CD4-positive, CD25-positive, alpha-beta regulatory T cell (primary cell): ENCODE data around the gene ZNF331. TPM values are rescaled to one million over a fixed set of nuclear protein-coding genes. Genes with fewer than 3 reads are reported as not detected.
"Not testable (repeated sequence)": the region's sequence is repeated elsewhere in the genome, so short reads cannot be mapped to it uniquely, and the experiment has no call there.

Source experiments
- ATAC-seq, 2 donors: fragments of 150-1000 bp; cut with Tn5 transposase; one replicate each; pipeline ENCODE4 v1.10.0; 2021; ENCODE audit warnings: low read depth in 2 of 2, moderate number of reproducible peaks in 2 of 2, moderate library complexity in 1 of 2
- DNase-seq, 3 donors: peaks; one replicate each; pipeline versions ENCODE4 v3.0.0 to v3.0.0-alpha.2; 2012 to 2022; ENCODE audit warnings: mixed read lengths in 1 of 3
- H3K27ac ChIP-seq: one replicate; pipeline ENCODE4 v1.7.0; 2013; ENCODE audit warnings: mild to moderate bottlenecking, low read length; ENCODE audit not compliant: insufficient read depth, poor library complexity, severe bottlenecking
- H3K27me3 ChIP-seq: one replicate; pipeline ENCODE4 v1.7.0; 2013; ENCODE audit warnings: low read length; ENCODE audit not compliant: control insufficient read depth, insufficient read depth
- H3K36me3 ChIP-seq: one replicate; pipeline ENCODE4 v1.7.0; 2013; ENCODE audit warnings: mild to moderate bottlenecking, low read length, moderate library complexity; ENCODE audit not compliant: control insufficient read depth, insufficient read depth
- H3K4me1 ChIP-seq: 2 replicates; pipeline ENCODE4 v1.7.0; 2013; ENCODE audit warnings: mild to moderate bottlenecking, low read length; ENCODE audit not compliant: insufficient read depth, control insufficient read depth, poor library complexity, severe bottlenecking
- H3K4me3 ChIP-seq: one replicate; pipeline ENCODE4 v1.7.0; 2013; ENCODE audit warnings: low read depth, mild to moderate bottlenecking, low read length, moderate library complexity
- H3K9me3 ChIP-seq, 2 experiments: 1 replicate in 1 of 2; 2 replicates in 1 of 2; pipeline ENCODE4 v1.7.0; 2013; ENCODE audit warnings: low read length in 2 of 2, mild to moderate bottlenecking in 1 of 2, moderate library complexity in 1 of 2; ENCODE audit not compliant: control insufficient read depth in 2 of 2
- H3K27ac Mint-ChIP-seq, 3 donors: one replicate each; pipeline ENCODE4 v1.8.0; 2020 to 2022; ENCODE audit warnings: mild to moderate bottlenecking in 3 of 3, mixed read lengths in 3 of 3, moderate library complexity in 2 of 3
- H3K27me3 Mint-ChIP-seq: one replicate; pipeline ENCODE4 v1.8.0; 2022; ENCODE audit warnings: mild to moderate bottlenecking, mixed read lengths
- H3K36me3 Mint-ChIP-seq: one replicate; pipeline ENCODE4 v1.8.0; 2020; ENCODE audit warnings: mixed read lengths
- H3K4me1 Mint-ChIP-seq, 4 donors: one replicate each; pipeline ENCODE4 v1.8.0; 2020 to 2022; ENCODE audit warnings: mixed read lengths in 4 of 4, mild to moderate bottlenecking in 1 of 4
- H3K4me3 Mint-ChIP-seq, 4 donors: one replicate each; pipeline ENCODE4 v1.8.0; 2020 to 2022; ENCODE audit warnings: mild to moderate bottlenecking in 4 of 4, mixed read lengths in 4 of 4, moderate library complexity in 3 of 4
- H3K9me3 Mint-ChIP-seq, 7 donors: one replicate each; pipeline ENCODE4 v1.8.0; 2020 to 2022; ENCODE audit warnings: mixed read lengths in 7 of 7, mild to moderate bottlenecking in 3 of 7, moderate library complexity in 2 of 7
- polyA plus RNA-seq, 4 donors: library from polyadenylated mRNA; unstranded; fragments of 300-500 nt; fragmentation: Illumina TruSeq; gene quantifications; one replicate each; pipeline ENCODE4 v1.2.3, GENCODE V29; 2021
- total RNA-seq: library from RNA; stranded (reverse); gene quantifications from one replicate; pipeline ENCODE4 v1.2.3, GENCODE V29; 2022

The ZNF331 gene
- total and polyA plus RNA-seq, 5 donors from 2014 or later, result 27.9 to 504 (median 38.8) TPM

DNA sequence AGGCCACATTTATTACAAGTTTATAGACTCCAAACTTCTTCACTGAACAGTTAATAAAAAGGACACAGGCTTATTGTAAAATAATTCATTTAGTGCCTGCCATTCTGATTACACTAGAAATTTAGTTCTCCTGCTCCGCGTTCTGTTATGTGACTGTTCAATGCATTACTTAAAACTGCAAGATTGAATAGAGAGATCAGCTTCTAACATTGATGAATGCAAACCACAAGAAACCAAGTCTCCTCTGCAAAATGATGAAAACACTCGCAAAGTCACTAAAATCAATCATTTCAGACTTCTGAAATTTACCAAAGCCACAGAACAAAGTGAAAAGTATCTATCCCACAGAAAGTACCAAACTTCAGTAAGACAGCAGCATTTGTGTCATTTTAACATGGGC is 22.9 kb upstream of the ZNF331 start:
- not testable (repeated sequence) for ATAC-seq, DNase-seq, H3K4me3 Mint-ChIP-seq, H3K27ac ChIP-seq, H3K27me3 ChIP-seq, H3K27me3 Mint-ChIP-seq, H3K4me1 Mint-ChIP-seq, H3K36me3 Mint-ChIP-seq, H3K4me3 ChIP-seq, H3K36me3 ChIP-seq, H3K9me3 ChIP-seq, H3K27ac Mint-ChIP-seq, H3K4me1 ChIP-seq
- peaks cover 0 to 19% (median 5%) of the 10 kb centered on the region in 7 donors for H3K9me3 Mint-ChIP-seq

DNA sequence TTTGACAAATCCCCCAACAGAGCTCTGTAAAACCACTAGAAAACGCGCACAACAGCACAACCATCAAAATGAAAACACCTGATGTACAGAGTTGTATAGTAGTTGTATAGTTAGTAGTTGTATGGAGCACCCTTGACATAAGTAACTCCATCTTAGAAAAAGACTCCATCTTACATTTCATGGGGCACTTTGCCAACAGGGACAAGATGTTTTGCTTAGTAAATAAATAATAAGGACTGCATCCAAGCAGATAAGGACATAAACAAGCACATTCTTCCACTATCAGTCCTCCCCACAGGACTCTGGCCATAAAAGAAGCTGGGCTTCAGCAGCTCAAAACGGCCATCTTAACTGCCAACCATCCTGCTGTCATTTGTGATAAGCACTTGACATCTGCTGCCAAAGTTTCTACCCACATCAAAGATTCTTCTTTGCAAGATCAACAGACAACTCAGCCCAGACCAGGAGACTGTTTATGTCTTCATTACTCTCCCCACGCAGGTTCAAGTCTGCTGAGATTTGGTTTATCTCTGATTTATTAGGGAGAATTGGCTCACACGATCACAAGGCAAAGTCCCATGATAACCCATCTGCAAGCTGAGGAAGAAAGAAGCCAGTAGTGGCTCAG is 20.7 kb upstream of the ZNF331 start:
- H3K4me3 ChIP-seq, result no peak overlapping the region

DNA sequence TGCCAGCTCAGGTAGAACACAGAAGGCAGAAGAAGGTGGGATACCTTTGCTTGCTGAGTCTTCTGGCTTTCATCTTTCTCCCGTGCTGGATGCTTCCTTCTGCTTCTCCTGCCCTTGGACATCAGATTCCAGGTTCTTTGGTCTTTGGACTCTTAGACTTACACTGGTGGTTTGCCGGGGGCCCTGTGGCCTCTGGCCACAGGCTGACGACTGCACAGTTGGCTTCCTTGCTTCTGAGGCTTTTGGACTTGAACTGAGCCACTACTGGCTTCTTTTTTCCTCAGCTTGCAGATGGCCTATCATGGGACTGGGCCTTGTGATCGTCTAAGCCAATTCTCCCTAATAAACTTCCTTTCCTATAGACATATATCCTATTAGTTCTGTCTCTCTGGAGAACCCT is 19.8 kb upstream of the ZNF331 start:
- DNase-seq (no peak), ATAC-seq (no peak)
- H3K4me1 Mint-ChIP-seq, result peaks cover 7 to 21% (median 11%) of the 10 kb centered on the region in 4 donors
- Histone ChIP-seq H3K9me3 (no peaks in the 10 kb centered on the region), H3K4me1 (peaks cover 18% of the 10 kb centered on the region), H3K4me3 (no peak overlapping the region), H3K27ac (no peak overlapping the region), H3K36me3 (no peaks in the 10 kb centered on the region), H3K27me3 (no peaks in the 10 kb centered on the region)
- no peak overlapping the region for H3K27ac Mint-ChIP-seq
- H3K36me3 Mint-ChIP-seq, result peaks cover 5% of the 10 kb centered on the region
- no peak overlapping the region for H3K4me3 Mint-ChIP-seq
- peaks cover 8% of the 10 kb centered on the region for H3K27me3 Mint-ChIP-seq
- peaks cover 0 to 19% (median 5%) of the 10 kb centered on the region in 7 donors for H3K9me3 Mint-ChIP-seq

More for the DNA sequence above, 20.7 kb upstream of the ZNF331 start:
- no peaks in the 10 kb centered on the region for H3K27me3 ChIP-seq
- H3K36me3 ChIP-seq, result no peaks in the 10 kb centered on the region
- no peaks in the 10 kb centered on the region for H3K9me3 ChIP-seq
- H3K27me3 Mint-ChIP-seq, result peaks cover 8% of the 10 kb centered on the region
- H3K27ac Mint-ChIP-seq, result no peak overlapping the region
- H3K27ac ChIP-seq, result no peak overlapping the region
- DNase-seq (no peak), ATAC-seq (no peak)
- peaks cover 5% of the 10 kb centered on the region for H3K36me3 Mint-ChIP-seq
- H3K9me3 Mint-ChIP-seq, result peaks cover 0 to 19% (median 5%) of the 10 kb centered on the region in 7 donors
- H3K4me3 Mint-ChIP-seq, result no peak overlapping the region
- peaks cover 18% of the 10 kb centered on the region for H3K4me1 ChIP-seq
- peaks cover 7 to 18% (median 9%) of the 10 kb centered on the region in 4 donors for H3K4me1 Mint-ChIP-seq

DNA sequence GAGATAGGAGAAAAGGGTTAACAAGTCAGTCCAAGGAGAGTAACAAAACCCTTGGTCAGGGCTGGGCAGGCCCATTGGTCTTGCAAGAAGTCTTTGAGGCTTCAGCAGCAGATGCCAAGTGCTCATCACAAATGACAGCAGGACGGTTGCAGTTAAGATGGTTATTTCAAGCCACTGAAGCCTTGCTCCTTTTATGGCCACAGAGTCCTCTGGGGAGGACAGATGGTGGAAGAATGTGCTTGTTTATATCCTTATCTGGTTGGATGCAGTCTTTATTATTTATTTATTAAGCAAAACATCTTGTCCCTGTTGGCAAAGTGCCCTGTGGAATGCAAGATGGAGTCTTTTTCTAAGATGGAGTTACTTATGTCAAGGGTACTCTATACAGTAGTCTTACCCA is 19.2 kb upstream of the ZNF331 start:
- H3K27ac Mint-ChIP-seq, result no peak overlapping the region
- H3K36me3 ChIP-seq, result no peaks in the 10 kb centered on the region
- H3K4me3 Mint-ChIP-seq, result peak overlapping the region; percentile 52 to 96 (median 66)
- peaks cover 18% of the 10 kb centered on the region for H3K4me1 ChIP-seq
- peaks cover 0 to 19% (median 5%) of the 10 kb centered on the region in 7 donors for H3K9me3 Mint-ChIP-seq
- ATAC-seq (no peak), DNase-seq (no peak)
- H3K4me3 ChIP-seq, result no peak overlapping the region
- peaks cover 7 to 21% (median 14%) of the 10 kb centered on the region in 4 donors for H3K4me1 Mint-ChIP-seq
- H3K9me3 ChIP-seq, result no peaks in the 10 kb centered on the region
- peaks cover 8% of the 10 kb centered on the region for H3K27me3 Mint-ChIP-seq
- H3K27ac ChIP-seq, result no peak overlapping the region
- H3K27me3 ChIP-seq, result no peaks in the 10 kb centered on the region
- H3K36me3 Mint-ChIP-seq, result peaks cover 9% of the 10 kb centered on the region

DNA sequence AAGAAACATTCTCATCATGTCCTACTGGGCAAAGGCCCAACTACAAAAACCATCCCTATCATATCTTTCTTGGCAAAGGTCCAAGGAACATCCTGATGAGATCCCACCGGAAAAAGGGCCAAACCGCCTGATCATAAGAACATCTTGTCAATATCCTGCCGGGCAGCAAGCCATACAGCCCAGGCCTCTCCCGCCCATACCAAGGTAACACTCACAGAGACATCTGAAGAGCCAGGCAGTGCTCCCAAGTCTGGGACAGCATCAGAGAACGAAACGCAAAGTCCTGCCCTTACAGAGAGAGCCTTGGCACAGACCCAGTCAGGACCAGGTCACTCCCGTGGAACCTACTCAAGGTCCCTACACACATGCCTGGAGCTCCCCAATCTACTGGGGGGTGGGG is 18.5 kb upstream of the ZNF331 start:
- H3K4me1 ChIP-seq, result peaks cover 18% of the 10 kb centered on the region
- H3K27me3 Mint-ChIP-seq, result peaks cover 8% of the 10 kb centered on the region
- H3K9me3 Mint-ChIP-seq, result peaks cover 0 to 19% (median 5%) of the 10 kb centered on the region in 7 donors
- peak overlapping the region in 3 of 4 donors; percentile 41 to 96 (median 52) for H3K4me3 Mint-ChIP-seq
- H3K36me3 Mint-ChIP-seq, result peaks cover 14% of the 10 kb centered on the region
- H3K27ac Mint-ChIP-seq, result no peak overlapping the region
- no peaks in the 10 kb centered on the region for H3K27me3 ChIP-seq
- H3K4me3 ChIP-seq, result no peak overlapping the region
- no peaks in the 10 kb centered on the region for H3K9me3 ChIP-seq
- H3K36me3 ChIP-seq, result no peaks in the 10 kb centered on the region
- peaks cover 7 to 23% (median 15%) of the 10 kb centered on the region in 4 donors for H3K4me1 Mint-ChIP-seq
- no peak overlapping the region for H3K27ac ChIP-seq
- DNase-seq (no peak), ATAC-seq (no peak)

DNA sequence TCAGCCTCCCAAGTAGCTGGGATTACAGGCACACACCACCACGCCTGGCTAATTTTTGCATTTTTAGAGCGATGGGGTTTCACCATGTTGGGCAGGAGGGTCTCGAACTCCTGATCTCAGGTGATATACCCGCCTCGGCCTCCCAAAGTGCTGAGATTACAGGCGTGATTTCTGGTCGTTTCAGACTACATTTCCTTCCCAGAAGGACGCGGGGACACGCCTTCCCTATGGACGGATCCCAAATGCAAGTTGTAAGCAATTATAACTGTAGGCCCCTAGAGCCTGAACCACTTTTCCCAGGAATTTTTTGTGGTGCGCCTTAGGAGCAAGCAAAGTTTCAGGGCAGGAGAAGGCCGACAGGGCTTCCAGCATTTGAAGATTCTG is 17.8 kb upstream of the ZNF331 start:
- Histone ChIP-seq H3K4me1 (peaks cover 18% of the 10 kb centered on the region), H3K4me3 (peak overlapping the region; percentile 81), H3K27ac (peak overlapping the region; percentile 77), H3K27me3 (no peaks in the 10 kb centered on the region), H3K36me3 (no peaks in the 10 kb centered on the region), H3K9me3 (no peaks in the 10 kb centered on the region)
- ATAC-seq (no peak), DNase-seq (no peak)
- Mint-ChIP-seq H3K36me3 (peaks cover 18% of the 10 kb centered on the region), H3K27ac (peak overlapping the region in 2 of 3 donors; percentile 98 to 100), H3K4me1 (peaks cover 7 to 23% (median 15%) of the 10 kb centered on the region in 4 donors), H3K9me3 (peaks cover 0 to 19% (median 5%) of the 10 kb centered on the region in 7 donors), H3K27me3 (peaks cover 8% of the 10 kb centered on the region), H3K4me3 (peak overlapping the region; percentile 94 to 99 (median 98))

DNA sequence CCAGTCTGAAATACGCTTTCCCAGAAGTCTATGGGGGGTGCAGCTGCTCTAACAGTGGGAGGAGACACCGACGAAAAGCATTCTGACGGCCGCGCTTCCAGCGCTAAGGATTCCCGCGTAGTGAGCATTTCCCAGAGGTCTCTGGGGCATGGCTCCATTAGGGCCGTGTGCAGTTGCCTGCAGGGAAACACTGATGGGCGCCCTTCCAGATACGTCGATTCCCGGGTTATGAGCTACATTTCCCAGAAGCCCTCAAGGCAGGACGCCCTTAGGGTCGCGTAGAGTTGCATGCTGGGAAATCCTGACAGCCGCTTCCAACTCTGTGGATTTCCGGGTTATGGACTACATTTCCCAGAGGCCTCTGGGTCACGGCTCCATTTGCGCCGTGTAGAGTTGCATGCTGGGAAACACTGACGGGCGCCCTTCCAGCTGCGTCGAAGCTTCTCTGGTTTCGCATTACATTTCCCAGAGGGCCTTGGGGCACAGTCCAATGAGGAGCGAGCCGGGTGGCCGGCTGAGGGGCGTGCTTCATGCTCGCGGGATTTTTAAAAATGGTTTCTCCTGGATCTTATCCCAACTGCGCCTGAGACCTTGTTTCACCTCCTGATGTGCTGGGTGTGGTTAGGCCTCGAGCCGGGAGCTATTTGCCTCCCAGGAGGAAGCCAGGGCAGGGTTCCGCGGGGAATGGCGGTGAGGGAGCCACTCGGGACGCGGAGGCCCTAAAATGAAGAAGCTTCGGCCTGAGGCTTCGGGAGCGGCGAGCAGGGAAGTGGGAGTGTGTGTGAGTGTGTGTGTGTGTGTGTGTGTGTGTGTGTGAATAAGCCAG is 17.2 kb upstream of the ZNF331 start:
- Mint-ChIP-seq H3K4me3 (peak overlapping the region; percentile 94 to 99 (median 98)), H3K36me3 (peaks cover 24% of the 10 kb centered on the region), H3K27ac (peak overlapping the region; percentile 78 to 100 (median 98)), H3K9me3 (peaks cover 0 to 25% (median 8%) of the 10 kb centered on the region in 7 donors), H3K27me3 (peaks cover 8% of the 10 kb centered on the region), H3K4me1 (peaks cover 7 to 23% (median 15%) of the 10 kb centered on the region in 4 donors)
- Histone ChIP-seq H3K27me3 (no peaks in the 10 kb centered on the region), H3K36me3 (no peaks in the 10 kb centered on the region), H3K4me3 (peak overlapping the region; percentile 81), H3K4me1 (peaks cover 18% of the 10 kb centered on the region), H3K9me3 (peaks cover 5% of the 10 kb centered on the region in 2 experiments), H3K27ac (peak overlapping the region; percentile 77)
- peak; percentile 99 to 100 for ATAC-seq
- DNase-seq, result peak; percentile 82 to 96 (median 87)
